ENCODE data around the gene GPD2.
"Not testable (repeated sequence)": the region's sequence is repeated elsewhere in the genome, so short reads cannot be mapped to it uniquely, and the experiment has no call there.

GPD2 gene

DNA sequence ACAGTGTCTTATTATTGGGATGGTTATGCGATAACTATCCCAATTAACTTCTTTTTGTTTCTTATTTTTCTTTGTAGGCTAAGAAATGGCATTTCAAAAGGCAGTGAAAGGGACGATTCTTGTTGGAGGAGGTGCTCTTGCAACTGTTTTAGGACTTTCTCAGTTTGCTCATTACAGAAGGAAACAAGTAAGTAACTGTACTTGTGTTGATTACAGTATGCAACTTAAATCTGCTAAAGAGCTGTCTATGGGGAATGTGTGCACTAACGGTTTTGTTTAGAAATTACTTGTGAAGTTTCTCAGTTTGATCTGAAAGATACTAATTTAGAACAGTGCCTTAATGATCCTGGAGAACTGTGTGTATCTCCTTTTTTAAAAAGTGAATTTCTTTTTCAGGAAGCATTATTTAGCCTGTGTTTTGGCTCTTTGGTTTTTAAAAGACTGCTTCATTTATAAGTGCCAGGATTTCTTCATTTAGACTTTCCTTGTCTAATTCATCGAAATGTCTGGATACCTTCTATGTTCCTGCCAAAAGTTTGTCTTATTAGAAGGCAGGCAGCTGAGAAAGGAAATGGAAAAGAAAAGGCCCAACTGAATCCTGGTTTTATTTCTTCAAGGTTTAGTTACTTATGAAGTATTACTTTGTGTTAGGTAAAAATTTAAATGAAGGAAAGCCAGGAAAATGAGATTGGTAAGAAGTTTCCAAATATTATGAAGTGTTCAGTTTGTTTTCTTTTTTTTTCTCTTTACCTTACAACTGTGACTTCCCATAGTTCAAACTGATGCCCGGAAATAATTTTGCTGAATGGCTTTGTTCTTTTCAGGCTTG lies 40.1 kb downstream of the GPD2 start:
- no peak for DNase-seq

DNA sequence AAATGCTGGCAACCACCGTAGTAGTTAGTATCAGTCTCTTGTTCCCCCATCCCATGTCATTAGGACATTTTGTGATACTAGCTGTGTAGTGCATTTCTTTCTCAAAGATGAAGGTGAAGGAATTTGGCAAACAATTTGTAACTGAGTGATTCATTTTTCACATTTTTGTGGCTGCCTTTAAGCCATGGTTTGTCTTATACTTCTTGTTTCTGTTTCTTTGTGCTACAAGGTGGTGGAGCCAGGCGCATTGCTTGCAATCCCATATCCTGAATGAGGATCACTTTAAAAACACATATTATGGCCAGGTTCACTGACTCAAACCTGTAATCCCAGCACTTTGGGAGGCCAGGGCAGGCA lies 40.6 kb downstream of the GPD2 start:
- DNase-seq = no peak

- DNase-seq = peak in 1 of 2 donors; percentile 10
Measured at GRCh38 chr2:156480376-156480775, 44.2 kb downstream of the GPD2 start.

DNA sequence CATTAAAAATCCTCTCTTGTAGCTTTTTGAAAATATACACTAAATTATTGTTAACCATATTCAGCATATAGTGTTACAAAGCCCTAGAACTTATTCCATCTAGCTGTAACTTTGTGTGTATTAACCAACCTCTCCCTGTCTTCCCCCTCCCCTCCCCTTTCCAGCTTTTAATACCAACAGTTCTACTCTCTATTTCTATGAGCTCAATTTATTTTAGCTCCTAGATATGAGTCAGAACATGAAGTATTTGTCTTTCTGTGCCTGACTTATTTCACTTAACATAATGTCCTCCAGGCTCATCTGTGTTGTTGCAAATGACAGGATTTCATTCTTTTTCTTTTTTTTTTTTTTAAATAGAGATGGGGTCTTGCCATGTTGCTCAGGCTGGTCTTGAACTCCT lies 45.1 kb downstream of the GPD2 start:
- DNase-seq = no peak

GRCh38 chr2:156483741-156484173 lies 47.6 kb downstream of the GPD2 start:
- DNase-seq = no peak

DNA sequence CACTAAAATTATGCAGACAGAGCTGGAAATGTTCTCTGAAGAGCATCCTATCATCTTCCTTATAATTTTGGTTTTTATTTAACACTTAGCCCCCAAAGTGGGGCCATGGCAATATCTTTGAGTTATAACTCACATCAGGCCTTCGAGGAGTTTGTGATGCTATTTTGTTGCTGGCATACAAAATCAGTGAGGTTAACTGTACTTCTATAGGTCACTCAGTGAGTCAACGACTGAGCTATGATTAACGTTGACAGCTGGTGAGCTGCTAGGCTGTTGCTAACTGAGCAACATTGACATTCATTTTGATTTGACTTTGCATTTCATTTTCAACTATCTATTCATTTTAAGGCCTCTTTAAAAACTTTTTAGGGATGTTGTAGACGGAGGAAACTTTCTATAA lies 50.0 kb downstream of the GPD2 start:
- DNase-seq = no peak

- no peak for DNase-seq
Measured at GRCh38 chr2:156486614-156487013, 50.4 kb downstream of the GPD2 start.

DNA sequence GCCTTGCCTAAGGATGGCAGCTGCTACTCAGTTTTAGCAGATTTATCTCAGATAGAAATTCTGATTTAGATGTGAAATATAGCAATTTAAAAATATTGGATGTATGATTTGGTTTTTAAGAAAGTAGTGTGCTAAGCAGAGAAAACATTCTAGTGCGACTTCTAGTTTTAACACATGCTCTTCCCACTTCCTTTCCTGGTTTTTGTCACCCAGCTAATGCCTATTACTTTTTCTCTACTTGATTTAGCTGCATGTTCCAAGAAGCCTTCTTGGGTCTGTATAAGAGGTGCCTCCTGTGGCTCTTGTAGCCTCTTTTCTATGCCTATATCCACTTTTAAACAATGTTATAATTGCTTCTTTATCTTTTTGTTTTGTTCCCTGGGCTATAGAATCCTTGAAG lies 53.0 kb downstream of the GPD2 start:
- no peak for DNase-seq

DNA sequence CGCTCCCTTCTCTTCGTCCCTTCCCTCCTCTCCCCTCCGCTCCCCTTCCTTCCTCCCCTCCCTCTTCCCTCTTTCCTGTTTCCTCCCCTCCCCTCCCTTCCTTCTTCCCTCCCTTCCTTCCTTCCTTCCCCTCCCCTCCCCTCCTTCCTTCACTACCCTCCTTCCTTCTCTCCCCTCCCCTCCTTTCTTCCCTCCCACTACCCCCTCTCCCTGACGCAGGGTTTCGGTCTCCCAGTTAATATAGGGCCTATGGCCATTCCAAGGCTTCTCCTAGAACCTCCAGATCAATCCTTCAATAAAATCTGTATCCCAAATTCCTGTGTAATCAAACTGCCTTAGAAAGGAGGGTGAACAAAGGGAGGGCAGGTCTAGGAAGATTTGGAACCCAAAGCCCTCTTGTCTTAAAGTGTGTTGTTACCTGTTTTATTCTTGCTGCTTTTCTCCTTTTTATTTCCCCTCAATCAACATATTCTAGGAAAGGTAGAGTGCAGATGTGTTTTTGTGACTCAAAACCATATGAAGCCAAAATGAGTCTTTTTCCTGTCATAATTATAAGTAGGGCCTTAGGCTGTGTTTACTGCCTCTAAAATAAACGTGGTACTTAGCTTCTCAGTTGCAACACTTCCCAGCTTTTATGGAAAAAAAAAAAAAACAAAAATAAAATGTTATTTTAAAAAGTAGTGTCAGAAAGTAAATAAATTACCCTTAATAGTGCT lies 53.7 kb downstream of the GPD2 start:
- DNase-seq = no peak

DNA sequence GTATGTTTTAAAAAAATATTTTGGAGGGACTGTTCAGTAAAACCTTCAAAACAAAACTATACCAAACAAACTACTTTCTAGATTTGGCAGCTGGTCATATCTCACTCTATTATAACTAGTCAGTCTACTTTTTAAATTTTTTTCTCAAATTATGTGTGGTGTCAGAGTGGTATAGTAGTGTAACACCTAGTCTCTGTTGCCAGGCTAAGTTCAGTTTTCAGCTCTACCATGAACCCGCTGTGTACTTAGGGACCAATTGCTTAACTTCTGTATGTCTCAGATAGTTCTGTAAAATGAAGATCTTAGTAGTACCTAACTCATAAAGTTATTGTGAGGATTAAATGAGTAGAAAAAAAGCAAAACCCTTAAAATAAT lies 54.3 kb downstream of the GPD2 start:
- DNase-seq = no peak

DNA sequence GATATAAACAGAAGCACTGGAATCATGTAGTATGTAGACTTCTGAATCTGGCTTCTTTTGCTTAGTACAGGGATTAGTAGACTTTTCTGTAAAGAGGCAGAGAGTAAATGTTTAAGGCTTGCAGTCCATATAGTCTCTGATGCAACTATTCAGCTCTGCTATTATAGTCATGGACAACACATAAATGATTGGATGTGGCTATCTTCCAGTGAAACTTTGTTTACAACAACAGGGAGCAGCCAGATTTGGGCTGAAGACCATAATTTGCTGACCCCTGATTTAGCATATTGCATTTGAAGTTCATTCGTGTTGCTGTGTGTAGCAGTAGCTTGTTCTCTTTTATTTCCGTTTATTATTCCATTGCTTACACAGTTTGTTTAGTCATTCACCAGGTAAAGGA lies 55.0 kb downstream of the GPD2 start:
- DNase-seq = no peak

DNA sequence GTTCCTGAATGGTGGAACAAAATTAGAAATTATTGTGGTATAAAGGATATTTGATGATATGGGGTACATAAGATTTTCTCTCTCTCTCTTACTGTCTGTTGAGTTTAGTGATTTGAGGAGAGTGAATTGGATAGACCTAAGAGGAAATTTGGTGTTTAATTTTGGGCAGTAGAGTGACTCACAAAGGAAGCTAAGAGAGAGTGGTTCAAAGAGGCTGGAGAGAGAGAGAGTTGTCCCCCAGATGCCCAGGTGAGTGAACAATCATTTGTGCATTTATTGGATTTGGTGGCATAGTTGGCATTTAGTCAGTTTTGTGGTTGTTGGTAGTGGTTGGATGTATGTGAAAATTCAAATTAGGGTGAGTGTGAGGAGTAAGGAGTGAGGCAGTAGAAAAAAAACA lies 56.8 kb downstream of the GPD2 start:
- no peak for DNase-seq

- DNase-seq = peak in 1 of 2 donors; percentile 9
Measured at GRCh38 chr2:156495998-156496397, 59.8 kb downstream of the GPD2 start.

GRCh38 chr2:156505696-156506095 lies 69.5 kb downstream of the GPD2 start:
- no peak for DNase-seq

GRCh38 chr2:156511122-156511521 lies 74.9 kb downstream of the GPD2 start:
- DNase-seq = no peak

GRCh38 chr2:156511803-156512202 lies 75.6 kb downstream of the GPD2 start:
- DNase-seq = no peak

- DNase-seq = no peak
Measured at GRCh38 chr2:156512451-156512850, 76.3 kb downstream of the GPD2 start.

DNA sequence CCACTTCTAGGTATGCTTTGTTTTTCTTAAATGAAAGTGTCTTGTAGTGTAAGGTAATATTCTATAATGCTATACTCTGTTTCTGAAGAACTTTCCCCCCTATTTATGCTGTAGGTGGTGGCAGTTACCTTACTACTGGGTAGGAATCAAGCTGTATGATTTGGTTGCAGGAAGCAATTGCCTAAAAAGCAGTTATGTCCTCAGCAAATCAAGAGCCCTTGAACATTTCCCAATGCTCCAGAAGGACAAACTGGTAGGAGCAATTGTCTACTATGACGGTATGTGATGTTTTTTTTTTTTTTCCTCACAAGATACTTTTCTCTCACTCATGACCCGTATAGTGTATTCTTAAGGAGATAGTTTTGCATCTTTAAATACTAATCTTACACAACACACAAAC lies 77.0 kb downstream of the GPD2 start:
- no peak for DNase-seq

- no peak for DNase-seq
Measured at GRCh38 chr2:156517419-156517818, 81.2 kb downstream of the GPD2 start.

DNA sequence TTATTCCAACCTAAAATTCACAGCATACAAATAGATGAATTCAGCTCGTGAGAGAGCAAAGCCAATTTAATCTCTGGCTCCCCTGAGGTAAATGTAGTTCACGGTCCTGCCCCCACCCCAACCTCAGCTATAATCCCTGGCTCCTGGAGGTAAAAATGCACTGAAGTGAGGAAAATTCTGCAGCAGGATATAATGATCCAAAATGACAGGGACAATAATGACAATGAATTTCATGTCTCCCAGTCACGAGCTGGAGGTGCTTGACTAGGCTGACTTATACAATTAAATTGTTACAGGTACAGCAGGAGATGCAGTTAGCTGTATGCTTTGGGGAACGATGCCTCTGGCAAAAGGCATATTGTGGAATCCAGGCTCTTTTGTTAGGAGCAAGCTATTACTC lies 82.0 kb downstream of the GPD2 start:
- DNase-seq = no peak

DNA sequence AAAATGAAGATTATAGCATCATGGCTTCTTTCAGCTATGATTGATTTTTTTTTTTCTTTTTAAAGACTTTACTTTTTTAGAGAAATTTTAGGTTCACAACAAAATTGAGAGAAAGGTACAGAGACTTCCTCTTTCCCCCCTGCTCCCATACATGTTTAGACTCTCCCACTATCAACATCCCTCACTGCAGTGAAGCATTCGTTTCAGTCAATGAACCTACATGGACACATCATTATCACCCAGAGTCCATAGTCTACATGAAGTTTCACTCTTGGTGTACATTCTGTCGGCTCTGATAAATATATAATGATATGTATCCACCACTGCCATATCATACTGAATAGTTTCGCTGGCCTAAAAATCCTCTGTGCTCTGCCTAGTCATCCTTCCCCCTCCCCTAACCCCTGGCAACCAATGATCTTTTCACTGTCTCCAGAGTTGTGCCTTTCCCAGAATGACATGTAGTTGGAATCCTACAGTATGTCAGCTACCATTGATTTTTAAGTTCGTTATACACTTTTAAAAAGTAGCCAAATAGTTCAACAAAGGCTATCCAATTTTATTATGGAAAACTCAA lies 86.8 kb downstream of the GPD2 start:
- DNase-seq = no peak

DNA sequence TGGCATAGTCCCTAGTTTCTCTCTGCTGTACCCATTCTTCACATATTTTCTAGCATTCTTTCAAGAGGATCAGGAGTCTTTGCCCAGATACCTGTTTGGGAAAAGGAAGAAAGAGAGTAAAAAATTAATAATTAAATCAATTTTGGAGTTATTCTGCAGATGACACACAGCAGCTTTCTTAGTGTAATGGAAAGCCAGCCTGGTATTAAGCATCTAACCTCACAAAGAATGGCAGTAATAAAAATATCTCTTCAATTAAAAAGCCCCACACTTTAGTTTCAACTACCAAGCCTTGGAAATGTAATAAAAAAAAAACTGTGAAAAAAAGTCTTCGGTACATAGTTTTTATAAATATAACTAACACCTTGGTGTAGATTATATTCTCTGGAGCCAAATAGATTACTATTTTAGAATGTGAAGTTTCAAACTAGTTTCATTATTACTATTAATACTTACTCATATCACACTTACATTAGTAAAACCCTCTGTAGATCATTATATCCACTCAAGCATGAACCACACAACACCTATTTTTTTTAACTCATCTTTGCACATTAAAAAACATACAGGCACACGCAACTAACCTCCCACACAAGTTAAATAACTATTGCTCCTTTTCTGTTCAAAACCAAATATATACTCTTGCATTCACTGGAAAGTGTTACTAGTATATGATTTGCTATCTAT lies 90.9 kb downstream of the GPD2 start:
- no peak for DNase-seq

DNA sequence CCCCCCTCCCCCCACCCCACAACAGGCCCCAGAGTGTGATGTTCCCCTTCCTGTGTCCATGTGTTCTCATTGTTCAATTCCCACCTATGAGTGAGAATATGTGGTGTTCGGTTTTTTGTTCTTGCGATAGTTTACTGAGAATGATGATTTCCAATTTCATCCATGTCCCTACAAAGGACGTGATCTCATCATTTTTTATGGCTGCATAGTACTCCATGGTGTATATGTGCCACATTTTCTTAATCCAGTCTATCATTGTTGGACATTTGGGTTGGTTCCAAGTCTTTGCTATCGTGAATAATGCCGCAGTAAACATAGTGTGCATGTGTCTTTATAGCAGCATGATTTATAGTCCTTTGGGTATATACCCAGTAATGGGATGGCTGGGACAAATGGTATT lies 92.4 kb downstream of the GPD2 start:
- not testable (repeated sequence) for DNase-seq

- no peak for DNase-seq
Measured at GRCh38 chr2:156532989-156533388, 96.8 kb downstream of the GPD2 start.

Data from CD4-positive, alpha-beta T cell treated with Interleukin-1 beta for 1 hour (primary cell).